ENCODE data around the gene FHL1.

Gene FHL1

DNA sequence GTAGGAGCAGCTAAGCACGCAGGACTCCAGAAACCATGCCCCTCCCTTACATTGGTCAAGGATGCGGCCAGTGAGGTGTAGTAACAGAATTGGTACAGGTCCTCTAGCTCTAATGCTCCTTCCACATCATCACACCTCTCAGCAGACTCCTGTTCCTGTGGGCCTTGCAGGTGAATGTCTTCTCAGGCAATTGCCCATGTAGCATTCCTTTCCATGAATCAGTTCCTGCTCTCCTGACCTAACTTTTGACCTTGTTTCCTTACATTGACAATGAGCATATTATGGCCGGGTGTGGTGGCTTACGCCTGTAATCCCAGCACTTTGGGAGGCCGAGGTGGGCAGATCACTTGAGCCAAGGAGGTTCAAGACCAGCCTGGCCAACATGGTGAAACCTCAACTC, 72.6 kb downstream of the FHL1 start:
- no peaks in the 10 kb centered on the region for H3K9me3 ChIP-seq (ENCODE audit: control extremely low read depth in 1 of 5, control insufficient read depth in 4 of 5, insufficient read depth in 2 of 5, low read depth in 1 of 5, low read length in 4 of 5)
- peaks cover 5 to 57% (median 17%) of the 10 kb centered on the region in 4 experiments for H3K36me3 ChIP-seq (ENCODE audit: control insufficient read depth in 4 of 4, insufficient read depth in 4 of 4, low read length in 3 of 4)
- no peaks in the 10 kb centered on the region for H3K4me1 ChIP-seq (ENCODE audit: control extremely low read depth in 1 of 4, control insufficient read depth in 4 of 4, insufficient read depth in 4 of 4, low read length in 3 of 4)
- 83% methylated on average over 2 of the region's 5 CpGs for WGBS (ENCODE audit: insufficient coverage)
- ChIA-PET CTCF (no interaction called here), POLR2A (no interaction called here)
- H3K27ac ChIP-seq (ENCODE audit: insufficient read depth in 1 of 2, low read depth in 1 of 2, low read length in 2 of 2, poor library complexity in 1 of 2, severe bottlenecking in 2 of 2): no peak overlapping the region
- no peaks in the 10 kb centered on the region for H3K27me3 ChIP-seq (replicated peaks in 2 of 5; ENCODE audit: control insufficient read depth in 4 of 5, insufficient read depth in 5 of 5, low read length in 4 of 5)
- no peak for DNase-seq
- no peak overlapping the region for H3K4me3 ChIP-seq (ENCODE audit: control insufficient read depth in 1 of 7, extremely low read depth in 1 of 7, insufficient read depth in 4 of 7, low read depth in 2 of 7, low read length in 6 of 7)

DNA sequence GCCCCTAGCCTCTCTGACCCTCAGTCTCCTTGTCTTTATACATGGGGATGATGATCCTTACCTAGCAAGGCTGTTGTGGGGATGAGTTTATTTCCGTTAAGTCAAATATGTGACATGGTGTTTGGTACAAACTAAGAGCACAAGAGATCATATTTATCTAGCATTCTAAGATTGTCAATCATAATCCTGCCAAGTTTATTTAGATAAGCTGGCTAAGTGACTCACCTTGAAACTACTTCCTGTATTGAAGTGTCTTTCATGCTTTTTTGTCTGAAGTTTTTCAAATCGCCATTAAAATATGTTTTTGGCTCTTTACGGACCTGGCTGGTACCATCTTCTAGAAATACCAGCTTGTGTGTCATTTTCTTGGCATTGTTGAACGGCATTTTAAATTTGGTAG, 73.2 kb downstream of the FHL1 start:
- ChIA-PET POLR2A (no interaction called here), CTCF (no interaction called here)
- 100% methylated on average over 1 of the region's 4 CpGs for WGBS (ENCODE audit: insufficient coverage)
- no peaks in the 10 kb centered on the region for H3K4me1 ChIP-seq (ENCODE audit: control extremely low read depth in 1 of 4, control insufficient read depth in 4 of 4, insufficient read depth in 4 of 4, low read length in 3 of 4)
- no peak overlapping the region for H3K4me3 ChIP-seq (ENCODE audit: control insufficient read depth in 1 of 7, extremely low read depth in 1 of 7, insufficient read depth in 4 of 7, low read depth in 2 of 7, low read length in 6 of 7)
- H3K27ac ChIP-seq (ENCODE audit: insufficient read depth in 1 of 2, low read depth in 1 of 2, low read length in 2 of 2, poor library complexity in 1 of 2, severe bottlenecking in 2 of 2): no peak overlapping the region
- no peak for DNase-seq
- no peaks in the 10 kb centered on the region for H3K27me3 ChIP-seq (replicated peaks in 2 of 5; ENCODE audit: control insufficient read depth in 4 of 5, insufficient read depth in 5 of 5, low read length in 4 of 5)
- peaks cover 5 to 64% (median 18%) of the 10 kb centered on the region in 4 experiments for H3K36me3 ChIP-seq (ENCODE audit: control insufficient read depth in 4 of 4, insufficient read depth in 4 of 4, low read length in 3 of 4)
- no peaks in the 10 kb centered on the region for H3K9me3 ChIP-seq (ENCODE audit: control extremely low read depth in 1 of 5, control insufficient read depth in 4 of 5, insufficient read depth in 2 of 5, low read depth in 1 of 5, low read length in 4 of 5)

DNA sequence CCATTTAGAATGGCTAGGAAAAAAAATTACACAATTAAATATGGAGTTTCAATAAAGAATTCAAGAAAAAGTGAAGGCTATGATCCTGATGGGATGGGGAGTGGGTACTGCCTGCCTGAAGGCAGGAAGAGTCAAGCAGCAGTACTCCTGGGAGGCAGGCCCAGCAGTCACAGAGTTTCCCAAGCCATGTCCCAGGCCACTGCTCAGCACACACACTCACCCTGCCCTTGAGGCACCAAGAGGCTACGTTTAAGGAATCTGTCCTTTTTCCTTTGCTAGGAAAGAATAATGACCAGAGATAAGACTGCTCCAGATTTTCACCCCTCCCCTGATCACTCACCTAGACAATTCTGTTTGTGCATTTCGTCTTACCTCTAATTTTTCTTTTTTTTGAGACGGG, 73.6 kb downstream of the FHL1 start:
- no peaks in the 10 kb centered on the region for H3K27me3 ChIP-seq (replicated peaks in 2 of 5; ENCODE audit: control insufficient read depth in 4 of 5, insufficient read depth in 5 of 5, low read length in 4 of 5)
- DNase-seq: no peak
- ChIA-PET POLR2A (no interaction called here), CTCF (no interaction called here)
- H3K9me3 ChIP-seq (ENCODE audit: control extremely low read depth in 1 of 5, control insufficient read depth in 4 of 5, insufficient read depth in 2 of 5, low read depth in 1 of 5, low read length in 4 of 5): no peaks in the 10 kb centered on the region
- peaks cover 5 to 68% (median 20%) of the 10 kb centered on the region in 4 experiments for H3K36me3 ChIP-seq (ENCODE audit: control insufficient read depth in 4 of 4, insufficient read depth in 4 of 4, low read length in 3 of 4)
- H3K4me1 ChIP-seq (ENCODE audit: control extremely low read depth in 1 of 4, control insufficient read depth in 4 of 4, insufficient read depth in 4 of 4, low read length in 3 of 4): no peaks in the 10 kb centered on the region
- H3K4me3 ChIP-seq (ENCODE audit: control insufficient read depth in 1 of 7, extremely low read depth in 1 of 7, insufficient read depth in 4 of 7, low read depth in 2 of 7, low read length in 6 of 7): no peak overlapping the region
- 92% methylated on average over 3 of the region's 3 CpGs for WGBS (ENCODE audit: insufficient coverage)
- H3K27ac ChIP-seq (ENCODE audit: insufficient read depth in 1 of 2, low read depth in 1 of 2, low read length in 2 of 2, poor library complexity in 1 of 2, severe bottlenecking in 2 of 2): no peak overlapping the region

DNA sequence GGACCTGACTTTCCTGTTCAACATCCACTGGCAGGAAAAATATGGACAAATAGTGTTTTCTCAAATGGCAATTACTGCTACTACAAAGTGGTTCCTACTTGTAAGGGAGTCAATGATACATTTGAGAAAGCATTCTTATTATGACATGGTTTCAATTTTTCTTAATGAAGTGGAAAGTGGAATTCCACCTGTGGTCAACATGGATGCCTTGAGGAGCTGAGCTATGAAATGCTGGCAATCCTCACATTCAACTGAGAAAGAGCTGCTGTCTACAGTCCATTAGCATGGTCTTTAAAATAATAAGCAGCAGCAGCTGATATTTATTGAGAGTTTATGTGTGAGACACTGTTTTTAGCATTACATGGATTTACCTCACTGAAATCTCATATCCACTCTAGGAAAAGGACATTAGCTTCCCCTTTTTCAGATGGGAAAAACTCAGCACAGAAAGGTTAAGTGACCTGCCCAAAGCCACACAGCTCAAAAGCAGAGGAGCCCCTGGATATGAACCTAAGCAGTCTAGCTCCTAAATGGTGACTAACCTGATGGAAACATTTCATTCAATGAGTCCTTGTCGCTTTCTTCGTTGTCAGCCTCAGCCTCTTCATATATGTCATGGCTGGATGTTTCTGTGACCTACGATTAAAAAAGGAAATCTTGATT, 74.6 kb downstream of the FHL1 start:
- no peak overlapping the region for H3K27ac ChIP-seq (ENCODE audit: insufficient read depth in 1 of 2, low read depth in 1 of 2, low read length in 2 of 2, poor library complexity in 1 of 2, severe bottlenecking in 2 of 2)
- no peak overlapping the region for H3K4me3 ChIP-seq (ENCODE audit: control insufficient read depth in 1 of 7, extremely low read depth in 1 of 7, insufficient read depth in 4 of 7, low read depth in 2 of 7, low read length in 6 of 7)
- H3K4me1 ChIP-seq (ENCODE audit: control extremely low read depth in 1 of 4, control insufficient read depth in 4 of 4, insufficient read depth in 4 of 4, low read length in 3 of 4): peaks cover 0 to under 1% (median 0%) of the 10 kb centered on the region in 4 experiments
- no peaks in the 10 kb centered on the region for H3K27me3 ChIP-seq (replicated peaks in 2 of 5; ENCODE audit: control insufficient read depth in 4 of 5, insufficient read depth in 5 of 5, low read length in 4 of 5)
- POLR2A ChIA-PET: interaction anchor here (0.8 kb wide), 1 partner anchor 188 kb away, joined by 3 read pairs; no protein-coding TSS in a partner anchor
- CTCF ChIA-PET: interaction anchor here (0.8 to 0.9 kb wide), 2 partner anchors 9 to 13 kb away, joined by 3 read pairs; no protein-coding TSS in a partner anchor
- no peaks in the 10 kb centered on the region for H3K9me3 ChIP-seq (ENCODE audit: control extremely low read depth in 1 of 5, control insufficient read depth in 4 of 5, insufficient read depth in 2 of 5, low read depth in 1 of 5, low read length in 4 of 5)
- WGBS (ENCODE audit: insufficient coverage): 100% methylated on average over 2 of the region's 3 CpGs
- DNase-seq: no peak
- H3K36me3 ChIP-seq (ENCODE audit: control insufficient read depth in 4 of 4, insufficient read depth in 4 of 4, low read length in 3 of 4): peaks cover 5 to 74% (median 20%) of the 10 kb centered on the region in 4 experiments

DNA sequence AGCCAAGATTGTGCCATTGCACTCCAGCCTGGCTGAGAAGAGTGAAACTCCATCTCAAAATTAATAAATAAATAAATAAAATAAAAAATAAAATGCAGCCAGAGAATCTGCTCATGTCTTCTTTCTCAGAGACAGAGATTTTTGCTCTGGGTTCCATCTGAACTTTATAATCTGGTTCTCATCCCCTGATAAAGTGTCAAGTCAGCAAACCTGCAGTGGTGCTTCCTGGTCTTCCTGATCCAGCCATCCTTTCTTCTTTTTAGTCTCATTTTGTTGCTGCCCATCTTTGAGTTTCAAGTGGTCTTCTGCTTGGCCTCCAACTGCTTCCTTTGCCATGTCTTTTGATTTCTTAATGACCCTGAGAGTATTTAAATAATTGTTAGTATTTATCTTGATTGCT, 79.7 kb downstream of the FHL1 start:
- POLR2A ChIA-PET: no interaction called here

DNA sequence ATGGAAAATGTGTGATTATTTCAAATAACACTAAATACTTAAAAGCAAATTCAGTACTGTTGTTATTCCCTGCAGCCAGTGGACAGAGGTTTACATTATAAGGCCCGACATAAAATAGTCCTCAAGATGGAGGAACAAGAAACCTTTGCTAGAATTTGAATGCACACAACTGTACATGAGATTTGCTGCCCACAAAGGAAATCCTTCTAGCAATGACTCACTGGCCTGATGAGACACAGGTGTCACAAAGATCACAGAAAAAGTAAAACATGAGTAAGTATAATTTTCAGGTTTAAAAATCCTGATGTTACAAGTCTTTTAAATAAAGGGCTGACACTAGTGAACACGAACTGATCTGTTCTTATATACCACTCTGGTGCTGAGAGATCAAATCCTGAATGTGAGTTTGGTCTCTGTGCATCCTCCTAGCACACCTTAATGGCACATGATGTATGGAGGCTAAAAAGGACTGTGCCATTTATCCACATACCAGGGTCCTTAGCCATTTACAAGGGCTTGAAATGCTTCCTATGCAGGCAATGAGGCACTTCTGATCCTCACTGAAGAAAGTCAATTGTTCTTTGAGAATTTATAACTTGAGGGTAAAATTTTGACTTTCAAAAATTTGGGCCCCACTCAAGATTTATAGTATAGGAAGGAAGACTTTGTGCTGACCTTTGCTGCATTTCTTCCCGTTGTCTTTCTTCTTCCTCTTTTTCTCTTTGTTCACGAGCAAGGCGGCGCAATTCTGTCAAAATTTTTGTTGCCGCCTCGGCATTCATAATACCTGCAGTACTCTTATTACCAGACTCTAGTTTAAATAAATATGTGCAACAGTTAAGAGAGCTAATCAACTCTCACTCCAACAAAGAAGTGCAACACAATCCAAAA, 80.9 kb downstream of the FHL1 start:
- ChIA-PET POLR2A (no interaction called here), CTCF (interaction anchor here (1.0 to 1.1 kb wide), 2 partner anchors 18 to 40 kb away, joined by 3 to 4 read pairs; no protein-coding TSS in a partner anchor)
- Histone ChIP-seq H3K4me3 (ENCODE audit: control insufficient read depth in 1 of 7, extremely low read depth in 1 of 7, insufficient read depth in 4 of 7, low read depth in 2 of 7, low read length in 6 of 7) (peak overlapping the region in 1 of 7 experiments; percentile 38), H3K36me3 (ENCODE audit: control insufficient read depth in 4 of 4, insufficient read depth in 4 of 4, low read length in 3 of 4) (peaks cover 4 to 41% (median 12%) of the 10 kb centered on the region in 4 experiments), H3K27ac (ENCODE audit: insufficient read depth in 1 of 2, low read depth in 1 of 2, low read length in 2 of 2, poor library complexity in 1 of 2, severe bottlenecking in 2 of 2) (peak overlapping the region; percentile 55 to 74), H3K9me3 (ENCODE audit: control extremely low read depth in 1 of 5, control insufficient read depth in 4 of 5, insufficient read depth in 2 of 5, low read depth in 1 of 5, low read length in 4 of 5) (no peaks in the 10 kb centered on the region), H3K27me3 (replicated peaks in 2 of 5; ENCODE audit: control insufficient read depth in 4 of 5, insufficient read depth in 5 of 5, low read length in 4 of 5) (no peaks in the 10 kb centered on the region), H3K4me1 (ENCODE audit: control extremely low read depth in 1 of 4, control insufficient read depth in 4 of 4, insufficient read depth in 4 of 4, low read length in 3 of 4) (peaks cover 5 to 17% (median 8%) of the 10 kb centered on the region in 4 experiments)
- peak in 2 of 3 donors; percentile 70 to 80 for DNase-seq
- 46% methylated on average over 2 of the region's 8 CpGs for WGBS (ENCODE audit: insufficient coverage)

More for the DNA sequence above, 79.7 kb downstream of the FHL1 start:
- Histone ChIP-seq H3K27me3 (replicated peaks in 2 of 5; ENCODE audit: control insufficient read depth in 4 of 5, insufficient read depth in 5 of 5, low read length in 4 of 5) (no peaks in the 10 kb centered on the region), H3K36me3 (ENCODE audit: control insufficient read depth in 4 of 4, insufficient read depth in 4 of 4, low read length in 3 of 4) (peaks cover 4 to 49% (median 15%) of the 10 kb centered on the region in 4 experiments), H3K9me3 (ENCODE audit: control extremely low read depth in 1 of 5, control insufficient read depth in 4 of 5, insufficient read depth in 2 of 5, low read depth in 1 of 5, low read length in 4 of 5) (no peaks in the 10 kb centered on the region), H3K4me1 (ENCODE audit: control extremely low read depth in 1 of 4, control insufficient read depth in 4 of 4, insufficient read depth in 4 of 4, low read length in 3 of 4) (peaks cover 5 to 17% (median 8%) of the 10 kb centered on the region in 4 experiments), H3K4me3 (ENCODE audit: control insufficient read depth in 1 of 7, extremely low read depth in 1 of 7, insufficient read depth in 4 of 7, low read depth in 2 of 7, low read length in 6 of 7) (no peak overlapping the region), H3K27ac (ENCODE audit: insufficient read depth in 1 of 2, low read depth in 1 of 2, low read length in 2 of 2, poor library complexity in 1 of 2, severe bottlenecking in 2 of 2) (peak overlapping the region in 1 of 2 experiments; percentile 17)
- DNase-seq: no peak
- CTCF ChIA-PET: interaction anchor here (2.0 kb wide), 1 partner anchor 42 kb away, joined by 6 read pairs; no protein-coding TSS in a partner anchor

Measured in common myeloid progenitor, CD34-positive (primary cell).